ENCODE data around the gene FGFBP1. TPM values are rescaled to one million over a fixed set of nuclear protein-coding genes. Genes with fewer than 3 reads are reported as not detected.

The FGFBP1 gene
- not detected for total RNA-seq

- Mint-ChIP-seq H3K4me1 (no peaks in the 10 kb centered on the region), H3K27ac (no peak within 1 kb of the TSS), H3K9me3 (no peaks in the 10 kb centered on the region), H3K36me3 (ENCODE audit: low read depth) (no peaks in the 10 kb centered on the region), H3K27me3 (peaks cover 23% of the 10 kb centered on the region), H3K4me3 (no peak within 1 kb of the TSS)
- ATAC-seq (replicated peaks) = no peak
These were observed at the start of gene FGFBP1 for GRCh38 chr4:15938640-15939039. TSS of gene FGFBP1 (minus strand) at chr4:15938740. CDS start at chr4:15936632, 2,108 bp downstream.

DNA sequence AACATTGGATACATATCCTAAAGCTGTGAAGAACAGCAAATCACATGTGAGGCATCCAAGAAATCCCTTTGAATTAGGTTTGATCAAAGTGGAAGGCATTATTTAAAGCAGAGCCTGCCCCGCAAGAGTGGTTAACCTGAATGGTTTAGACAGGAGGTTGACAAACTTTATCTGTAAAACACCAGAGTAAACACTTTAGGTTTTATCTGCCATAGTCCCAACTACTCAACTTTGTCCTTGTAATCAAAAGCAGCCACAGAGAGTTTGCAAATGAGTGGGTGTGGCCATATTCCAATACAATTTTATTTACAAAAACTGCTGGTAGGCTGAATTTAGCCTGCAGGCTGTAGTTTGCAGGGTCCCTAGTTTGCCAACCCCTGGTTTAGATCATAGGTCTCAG lies 49.7 kb upstream of the FGFBP1 start:
- Mint-ChIP-seq H3K27ac (no peak overlapping the region), H3K4me1 (no peaks in the 10 kb centered on the region), H3K27me3 (peaks cover 17% of the 10 kb centered on the region), H3K4me3 (no peak overlapping the region), H3K9me3 (no peaks in the 10 kb centered on the region), H3K36me3 (ENCODE audit: low read depth) (no peaks in the 10 kb centered on the region)
- ATAC-seq (replicated peaks) = no peak

GRCh38 chr4:15986907-15987306 lies 48.4 kb upstream of the FGFBP1 start:
- no peak overlapping the region for H3K4me3 Mint-ChIP-seq
- no peaks in the 10 kb centered on the region for H3K9me3 Mint-ChIP-seq
- no peaks in the 10 kb centered on the region for H3K4me1 Mint-ChIP-seq
- H3K27ac Mint-ChIP-seq = no peak overlapping the region
- H3K27me3 Mint-ChIP-seq = peaks cover 24% of the 10 kb centered on the region
- no peak for ATAC-seq (replicated peaks)
- no peaks in the 10 kb centered on the region for H3K36me3 Mint-ChIP-seq (ENCODE audit: low read depth)

DNA sequence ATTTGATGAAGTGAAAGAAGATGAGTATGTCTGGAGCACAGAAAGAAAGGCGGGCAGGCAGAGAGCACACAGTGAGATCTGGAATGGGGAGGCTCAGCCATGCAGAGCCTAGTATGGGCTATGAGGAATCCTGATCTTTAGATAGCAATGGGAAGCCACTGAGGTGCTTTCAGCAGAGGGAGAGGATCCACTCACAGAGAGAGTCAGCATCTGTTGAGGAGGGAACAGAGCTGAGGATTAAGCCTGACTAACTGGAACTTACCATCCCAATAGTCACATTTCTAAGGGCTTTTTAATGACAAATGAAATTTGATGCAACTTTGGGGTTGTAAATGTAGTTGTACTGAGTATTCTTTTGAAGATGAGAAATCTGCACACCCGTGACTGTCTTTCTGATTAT lies 45.1 kb upstream of the FGFBP1 start:
- Mint-ChIP-seq H3K36me3 (ENCODE audit: low read depth) (no peaks in the 10 kb centered on the region), H3K9me3 (no peaks in the 10 kb centered on the region), H3K27me3 (peaks cover 25% of the 10 kb centered on the region), H3K27ac (no peak overlapping the region), H3K4me1 (no peaks in the 10 kb centered on the region), H3K4me3 (no peak overlapping the region)
- no peak for ATAC-seq (replicated peaks)

GRCh38 chr4:15982842-15983524 lies 44.4 kb upstream of the FGFBP1 start:
- peaks cover 26% of the 10 kb centered on the region for H3K27me3 Mint-ChIP-seq
- no peak overlapping the region for H3K27ac Mint-ChIP-seq
- H3K4me1 Mint-ChIP-seq = no peaks in the 10 kb centered on the region
- no peak overlapping the region for H3K4me3 Mint-ChIP-seq
- no peak for ATAC-seq (replicated peaks)
- H3K9me3 Mint-ChIP-seq = no peaks in the 10 kb centered on the region
- no peaks in the 10 kb centered on the region for H3K36me3 Mint-ChIP-seq (ENCODE audit: low read depth)

GRCh38 chr4:15976456-15977447 lies 38.2 kb upstream of the FGFBP1 start:
- H3K4me1 Mint-ChIP-seq = no peaks in the 10 kb centered on the region
- no peak overlapping the region for H3K27ac Mint-ChIP-seq

GRCh38 chr4:15971068-15971801 lies 32.7 kb upstream of the FGFBP1 start:
- peaks cover 30% of the 10 kb centered on the region for H3K27me3 Mint-ChIP-seq
- H3K27ac Mint-ChIP-seq = no peak overlapping the region
- ATAC-seq (replicated peaks) = no peak
- H3K4me3 Mint-ChIP-seq = no peak overlapping the region
- H3K4me1 Mint-ChIP-seq = no peaks in the 10 kb centered on the region
- H3K9me3 Mint-ChIP-seq = peaks cover 8% of the 10 kb centered on the region
- no peaks in the 10 kb centered on the region for H3K36me3 Mint-ChIP-seq (ENCODE audit: low read depth)

More at GRCh38 chr4:15976456-15977447, 38.2 kb upstream of the FGFBP1 start:
- Mint-ChIP-seq H3K36me3 (ENCODE audit: low read depth) (no peaks in the 10 kb centered on the region), H3K4me3 (no peak overlapping the region), H3K27me3 (peaks cover 32% of the 10 kb centered on the region), H3K9me3 (no peaks in the 10 kb centered on the region)
- no peak for ATAC-seq (replicated peaks)

DNA sequence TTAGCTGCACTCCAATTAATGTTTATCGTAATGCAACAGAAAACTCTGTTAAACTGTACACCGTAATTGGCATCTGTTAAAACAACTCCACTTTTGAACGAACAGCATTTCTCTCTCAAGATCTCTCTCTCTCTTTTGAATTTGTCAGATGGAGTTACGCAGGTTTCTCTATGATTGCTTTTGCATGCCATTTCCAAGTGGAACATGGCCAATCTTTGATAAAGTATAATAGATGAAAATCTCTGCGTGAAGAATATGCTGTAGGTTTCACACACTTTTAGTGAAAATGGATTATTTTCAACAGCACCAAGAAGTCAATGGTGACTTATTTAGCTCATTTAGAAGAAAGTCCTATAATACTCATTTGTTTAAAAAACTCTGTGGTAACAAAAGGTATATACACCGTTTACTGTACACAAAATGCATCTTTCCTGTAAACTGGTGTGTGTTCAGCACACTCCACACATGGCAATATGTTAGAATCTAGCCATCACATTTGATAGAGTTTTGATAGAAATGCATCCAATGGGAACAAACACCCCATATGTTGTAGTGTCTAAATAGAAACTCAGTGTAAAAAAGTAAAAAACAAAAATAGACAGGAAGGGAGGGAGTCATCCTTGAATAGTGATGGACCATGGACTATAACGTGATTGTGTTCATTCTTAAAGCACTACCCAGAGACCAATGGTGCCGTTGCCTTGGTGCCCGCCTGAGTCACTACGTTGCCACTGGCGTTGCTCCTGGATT lies 30.2 kb upstream of the FGFBP1 start:
- Mint-ChIP-seq H3K27ac (no peak overlapping the region), H3K9me3 (peaks cover 10% of the 10 kb centered on the region), H3K36me3 (ENCODE audit: low read depth) (no peaks in the 10 kb centered on the region), H3K27me3 (peaks cover 22% of the 10 kb centered on the region), H3K4me3 (no peak overlapping the region), H3K4me1 (no peaks in the 10 kb centered on the region)
- ATAC-seq (replicated peaks) = no peak

GRCh38 chr4:15965325-15965724 lies 26.8 kb upstream of the FGFBP1 start:
- no peak overlapping the region for H3K4me3 Mint-ChIP-seq
- H3K27ac Mint-ChIP-seq = no peak overlapping the region
- H3K9me3 Mint-ChIP-seq = peaks cover 10% of the 10 kb centered on the region
- peaks cover 18% of the 10 kb centered on the region for H3K27me3 Mint-ChIP-seq
- H3K36me3 Mint-ChIP-seq (ENCODE audit: low read depth) = no peaks in the 10 kb centered on the region
- ATAC-seq (replicated peaks) = no peak
- no peaks in the 10 kb centered on the region for H3K4me1 Mint-ChIP-seq

DNA sequence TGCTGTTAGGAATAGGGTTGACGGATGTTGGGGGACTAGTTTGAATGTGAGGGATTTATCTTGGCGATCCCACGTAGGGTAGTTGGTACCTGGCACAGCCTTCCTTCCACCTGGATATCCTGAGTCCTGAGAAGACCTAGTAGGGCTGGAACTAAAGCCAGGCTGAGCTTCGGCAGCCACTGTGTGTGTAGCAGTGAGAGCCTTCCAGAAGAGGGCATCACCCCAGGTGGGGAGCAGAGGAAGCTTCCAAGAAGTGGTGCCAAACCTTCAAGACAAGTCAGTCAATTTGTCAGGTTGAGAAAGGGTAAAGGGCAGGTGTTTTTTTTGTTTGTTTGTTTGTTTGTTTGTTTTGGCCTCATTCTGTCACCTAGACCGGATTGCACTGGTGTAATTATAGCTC lies 25.6 kb upstream of the FGFBP1 start:
- no peak for ATAC-seq (replicated peaks)
- no peak overlapping the region for H3K4me3 Mint-ChIP-seq
- H3K9me3 Mint-ChIP-seq = peaks cover 10% of the 10 kb centered on the region
- peaks cover 24% of the 10 kb centered on the region for H3K27me3 Mint-ChIP-seq
- H3K4me1 Mint-ChIP-seq = no peaks in the 10 kb centered on the region
- H3K27ac Mint-ChIP-seq = no peak overlapping the region
- H3K36me3 Mint-ChIP-seq (ENCODE audit: low read depth) = no peaks in the 10 kb centered on the region

GRCh38 chr4:15963576-15963975 lies 25.0 kb upstream of the FGFBP1 start:
- H3K27ac Mint-ChIP-seq = no peak overlapping the region
- ATAC-seq (replicated peaks) = peak; percentile 90
- peak overlapping the region; percentile 20 for H3K4me3 Mint-ChIP-seq
- H3K36me3 Mint-ChIP-seq (ENCODE audit: low read depth) = no peaks in the 10 kb centered on the region
- H3K27me3 Mint-ChIP-seq = peaks cover 20% of the 10 kb centered on the region
- H3K9me3 Mint-ChIP-seq = peaks cover 10% of the 10 kb centered on the region
- no peaks in the 10 kb centered on the region for H3K4me1 Mint-ChIP-seq

GRCh38 chr4:15963001-15963451 lies 24.5 kb upstream of the FGFBP1 start, which contains the start of gene FGFBP2:
TSS of gene FGFBP2 (minus strand) at chr4:15963175. CDS start at chr4:15963129, 46 bp downstream.
- H3K9me3 Mint-ChIP-seq = peaks cover 10% of the 10 kb centered on the region
- ATAC-seq (replicated peaks) = peak; percentile 82
- no peak within 1 kb of the TSS for H3K27ac Mint-ChIP-seq
- peak within 1 kb of the TSS; percentile 20 for H3K4me3 Mint-ChIP-seq
- H3K27me3 Mint-ChIP-seq = peaks cover 20% of the 10 kb centered on the region
- no peaks in the 10 kb centered on the region for H3K36me3 Mint-ChIP-seq (ENCODE audit: low read depth)
- no peaks in the 10 kb centered on the region for H3K4me1 Mint-ChIP-seq

GRCh38 chr4:15961781-15962510 lies 23.4 kb upstream of the FGFBP1 start:
- Mint-ChIP-seq H3K27me3 (peaks cover 18% of the 10 kb centered on the region), H3K4me1 (no peaks in the 10 kb centered on the region), H3K27ac (no peak overlapping the region), H3K9me3 (peaks cover 9% of the 10 kb centered on the region), H3K4me3 (no peak overlapping the region), H3K36me3 (ENCODE audit: low read depth) (no peaks in the 10 kb centered on the region)
- ATAC-seq (replicated peaks) = no peak
